SK-N-SH (cell line): ENCODE results near the gene BRSK1. TPM values are rescaled to one million over a fixed set of nuclear protein-coding genes. Genes with fewer than 3 reads are reported as not detected.

Source experiments
- CTCF ChIA-PET: fragments of 300-600, 350-600 bp; formaldehyde crosslinking; extraction: SDS; loops from one replicate; lab custom pipeline; 2021; lab: Yijun Ruan, JAX
- POLR2A ChIA-PET: fragments of 350-600 bp; sonication (Branson Sonifier 250); formaldehyde crosslinking; extraction: SDS; loops from one replicate; lab custom pipeline; 2020; ENCODE audit warnings: antibody characterized with exemption, inconsistent platforms; lab: Yijun Ruan, JAX
- DNase-seq: peaks from one replicate; pipeline ENCODE4 v3.0.0; 2012
- H2AFZ ChIP-seq: fragments of 200-600 bp; sonication (generic); 2 replicates; pipeline ENCODE4 v1.8.1; 2016; ENCODE audit warnings: antibody characterized with exemption, mild to moderate bottlenecking, low read depth
- H3F3A ChIP-seq: fragments of 200-600 bp; sonication (generic); replicated peaks from 2 replicates; pipeline ENCODE3; 2016; ENCODE audit warnings: antibody characterized with exemption, mild to moderate bottlenecking; ENCODE audit not compliant: insufficient read depth
- H3K27ac ChIP-seq, 2 experiments: fragments of 200-500 bp in 1 of 2; fragments of 200-600 bp in 1 of 2; sonication (Bioruptor generic) in 1 of 2; sonication (generic), shearing (Covaris generic) in 1 of 2; 2 replicates each; pipeline versions ENCODE4 v1.5.1 to v1.6.1; 2014 to 2016; ENCODE audit warnings: low read depth in 2 of 2, inconsistent platforms in 1 of 2, low read length in 1 of 2, mild to moderate bottlenecking in 1 of 2, mixed read lengths in 1 of 2
- H3K27me3 ChIP-seq: fragments of 200-600 bp; sonication (generic), shearing (Covaris generic); 2 replicates; pipeline ENCODE4 v1.6.1; 2016; ENCODE audit warnings: mixed run types; ENCODE audit not compliant: insufficient read depth
- H3K36me3 ChIP-seq, 2 experiments: fragments of 200-500 bp in 1 of 2; fragments of 200-600 bp in 1 of 2; sonication (Bioruptor generic) in 1 of 2; sonication (generic) in 1 of 2; replicated peaks in 1 of 2; 2 replicates each; pipeline versions ENCODE3 to v1.5.1; 2014 to 2016; ENCODE audit warnings: low read length in 1 of 2, mild to moderate bottlenecking in 1 of 2; ENCODE audit not compliant: insufficient read depth in 2 of 2, control insufficient read depth in 1 of 2
- H3K4me1 ChIP-seq, 2 experiments: fragments of 200-500 bp in 1 of 2; fragments of 200-600 bp in 1 of 2; sonication (Bioruptor generic) in 1 of 2; sonication (generic), shearing (Covaris generic) in 1 of 2; 2 replicates each; pipeline versions ENCODE4 v1.5.1 to v1.6.1; 2014 to 2016; ENCODE audit warnings: low read depth in 1 of 2, low read length in 1 of 2, mixed run types in 1 of 2; ENCODE audit not compliant: insufficient read depth in 2 of 2, control insufficient read depth in 1 of 2
- H3K4me2 ChIP-seq: fragments of 200-600 bp; sonication (generic), shearing (Covaris generic); 2 replicates; pipeline ENCODE4 v1.6.1; 2017; ENCODE audit warnings: mixed run types
- H3K4me3 ChIP-seq, 2 experiments: fragments of 200-500 bp in 1 of 2; fragments of 200-600 bp in 1 of 2; sonication (Bioruptor generic) in 1 of 2; sonication (generic), shearing (Covaris generic) in 1 of 2; 2 replicates each; pipeline versions ENCODE4 v1.5.1 to v1.8.1; 2014 to 2016; ENCODE audit warnings: low read depth in 2 of 2, inconsistent platforms in 1 of 2, low read length in 1 of 2, mild to moderate bottlenecking in 1 of 2, mixed read lengths in 1 of 2, moderate library complexity in 1 of 2
- H3K79me2 ChIP-seq: fragments of 200-600 bp; sonication (generic); 2 replicates; pipeline ENCODE4 v1.8.1; 2017; ENCODE audit warnings: mild to moderate bottlenecking; ENCODE audit not compliant: insufficient read depth
- H3K9ac ChIP-seq: fragments of 200-600 bp; sonication (generic); 2 replicates; pipeline ENCODE4 v1.6.1; 2017; ENCODE audit warnings: mixed run types
- H3K9me2 ChIP-seq: fragments of 200-600 bp; sonication (generic); 2 replicates; pipeline ENCODE4 v1.6.1; 2017; ENCODE audit warnings: mixed run types
- H3K9me3 ChIP-seq: fragments of 200-600 bp; sonication (generic); 2 replicates; pipeline ENCODE4 v1.6.1; 2017; ENCODE audit warnings: mixed run types, mild to moderate bottlenecking, moderate library complexity
- H4K20me1 ChIP-seq: fragments of 200-600 bp; sonication (generic); 2 replicates; pipeline ENCODE4 v1.6.1; 2017; ENCODE audit warnings: mild to moderate bottlenecking, mixed run types; ENCODE audit not compliant: insufficient read depth
- CHD2 ChIP-seq: fragments of 150-350 bp; IDR thresholded peaks from 2 replicates; pipeline ENCODE4 v1.6.1; 2018; ENCODE audit warnings: low read length; ENCODE audit not compliant: partially characterized antibody
- CTCF ChIP-seq: fragments of 200-600 bp; sonication (generic); IDR thresholded peaks from 2 replicates; pipeline ENCODE4 v1.6.1; 2017; ENCODE audit warnings: antibody characterized with exemption, mild to moderate bottlenecking, moderate library complexity
- EP300 ChIP-seq, 2 experiments: IDR thresholded peaks; 2 replicates each; pipeline versions ENCODE4 v1.4.0 to v1.6.1; 2012; ENCODE audit warnings: borderline replicate concordance in 1 of 2, low read depth in 1 of 2, low read length in 1 of 2
- EZH2phosphoT487 ChIP-seq: fragments of 200-600 bp; sonication (generic); IDR thresholded peaks from 2 replicates; pipeline ENCODE4 v1.6.1; 2017; ENCODE audit warnings: low read depth, mixed run types, mild to moderate bottlenecking, antibody characterized with exemption, moderate library complexity, borderline replicate concordance
- JUND ChIP-seq: IDR thresholded peaks from 2 replicates; pipeline ENCODE4 v1.4.0; 2012
- MXI1 ChIP-seq: IDR thresholded peaks from 2 replicates; pipeline ENCODE4 v1.6.1; 2012; ENCODE audit warnings: mild to moderate bottlenecking, low read depth, low read length, improper control_type of control experiment
- NFIC ChIP-seq: IDR thresholded peaks from 2 replicates; pipeline ENCODE4 v1.4.0; 2012; ENCODE audit warnings: borderline replicate concordance
- PBX3 ChIP-seq: IDR thresholded peaks from 2 replicates; pipeline ENCODE4; 2012
- POLR2AphosphoS5 ChIP-seq: IDR thresholded peaks from 2 replicates; pipeline ENCODE4 v1.6.1; 2012; ENCODE audit warnings: low read depth, low read length
- RAD21 ChIP-seq: IDR thresholded peaks from 2 replicates; pipeline ENCODE4 v1.6.1; 2012; ENCODE audit warnings: mild to moderate bottlenecking, low read length
- RCOR1 ChIP-seq: fragments of 150-350 bp; IDR thresholded peaks from 2 replicates; pipeline ENCODE4 v1.6.1; 2017; ENCODE audit warnings: antibody characterized with exemption, low read length
- REST ChIP-seq: IDR thresholded peaks from 2 replicates; pipeline ENCODE4 v1.6.1; 2012; ENCODE audit warnings: mild to moderate bottlenecking, low read depth, low read length, moderate library complexity
- RXRA ChIP-seq: IDR thresholded peaks from 2 replicates; pipeline ENCODE4 v1.4.0; 2012; ENCODE audit warnings: low read depth, mild to moderate bottlenecking, borderline replicate concordance
- TAF1 ChIP-seq: IDR thresholded peaks from 2 replicates; pipeline ENCODE4 v1.6.1; 2012; ENCODE audit warnings: low read depth, mild to moderate bottlenecking, low read length, moderate library complexity, borderline replicate concordance
- TEAD4 ChIP-seq: IDR thresholded peaks from 2 replicates; pipeline ENCODE4 v1.4.0; 2012; ENCODE audit warnings: mild to moderate bottlenecking, borderline replicate concordance; ENCODE audit not compliant: insufficient read depth
- WGBS: methylation state at CpG from one replicate; pipeline ENCODE4 v1.1.6; 2017; ENCODE audit warnings: low lambda C conversion rate; 5-methylcytosine and 5-hydroxymethylcytosine counted together
- polyA plus RNA-seq, 3 experiments: library from polyadenylated mRNA; depleted of rRNA; stranded (reverse); fragments of >200 nt; gene quantifications; 2 replicates each; pipeline ENCODE4 v1.2.3, GENCODE V29; 2012

BRSK1 gene
- polyA plus RNA-seq, 1 of the 3 experiments (the other 2 are of a cell fraction), result 49.7 TPM

GRCh38 chr19:55253842-55254624, 29.8 kb upstream of the BRSK1 start:
- peaks cover 92% of the 10 kb centered on the region for H4K20me1 ChIP-seq
- DNase-seq, result no peak
- WGBS, result 94% methylated on average over 20 of the region's 23 CpGs
- H3K36me3 ChIP-seq, result peaks cover 0 to 4% of the 10 kb centered on the region in 2 experiments
- peaks cover 96% of the 10 kb centered on the region for H3K79me2 ChIP-seq
- no peaks in the 10 kb centered on the region for H3K9me3 ChIP-seq
- H2AFZ ChIP-seq, result no peak overlapping the region
- peaks cover 10 to 23% of the 10 kb centered on the region in 2 experiments; a peak in 1 of 4 replicates for H3K4me1 ChIP-seq
- no peaks in the 10 kb centered on the region for H3K27me3 ChIP-seq
- CTCF ChIA-PET, result interaction anchor here (1.1 to 2.3 kb wide), 4 partner anchors 10 to 113 kb away, joined by 3 to 6 read pairs (median 6); partner anchors contain the start of gene TMEM86B
- TF ChIP-seq EP300 (IDR thresholded peaks at IDR 0.05; ENCODE audit: borderline replicate concordance in 1 of 2, low read depth in 1 of 2, low read length in 1 of 2) (no peak), CTCF (no peak), EZH2phosphoT487 (no peak), RCOR1 (no peak), POLR2AphosphoS5 (no peak), TAF1 (no peak), TEAD4 (no peak), NFIC (no peak), REST (no peak), RXRA (no peak), CHD2 (no peak), RAD21 (no peak), PBX3 (no peak), JUND (no peak), MXI1 (no peak)
- POLR2A ChIA-PET, result interaction anchor here (1.0 kb wide), 2 partner anchors 47 to 371 kb away, joined by 3 read pairs; partner anchors contain the start of gene ZNF784
- no peak overlapping the region for H3K4me3 ChIP-seq
- no peak overlapping the region for H3K4me2 ChIP-seq
- no peak overlapping the region for H3K27ac ChIP-seq
- no peak overlapping the region for H3K9ac ChIP-seq
- H3K9me2 ChIP-seq, result no peaks in the 10 kb centered on the region
- H3F3A ChIP-seq, result no peaks in the 10 kb centered on the region
